ENCODE data around the gene KRTAP10-8. TPM values are rescaled to one million over a fixed set of nuclear protein-coding genes. Genes with fewer than 3 reads are reported as not detected.

KRTAP10-8 gene
- total and polyA plus RNA-seq, 2 of the 4 experiments (the other 2 are of a cell fraction), result not detected

GRCh38 chr21:44612669-44613229 lies 870 bp downstream of the KRTAP10-8 start:
- intact Hi-C loops (cut with micrococcal nuclease) (no loop called here), in situ Hi-C loops (cut with MboI; ENCODE audit: low sequenced_read_pairs) (no loop called here), dilution Hi-C loops (cut with HindIII; ENCODE audit: low sequenced_read_pairs, unreplicated experiment) (no loop called here)
- 77% methylated on average over 11 of the region's 13 CpGs; no CpG with 5 or more reads in 1 of the 2 experiments for WGBS, 2 experiments (ENCODE audit: extremely low coverage in 2 of 2, insufficient read length in 1 of 2)
- H3K18ac ChIP-seq (ENCODE audit: low read depth, low read length), result no peak overlapping the region
- no peaks in the 10 kb centered on the region for H3K36me3 ChIP-seq (ENCODE audit: control insufficient read depth, insufficient read depth, low read length)
- H2BK5ac ChIP-seq (ENCODE audit: low read depth, low read length, poor library complexity, severe bottlenecking), result no peak overlapping the region
- H4K91ac ChIP-seq (ENCODE audit: insufficient read depth, low read depth, low read length), result no peak overlapping the region
- ATAC-seq (ENCODE audit: low read depth) (no peak), DNase-seq (no peak)
- H2AK9ac ChIP-seq (replicated peaks; ENCODE audit: low read depth, low read length, poor library complexity), result no peak overlapping the region
- no peak overlapping the region for H2BK20ac ChIP-seq (ENCODE audit: low read depth, low read length)
- TF ChIP-seq CHD1 (IDR thresholded peaks at IDR 0.05; ENCODE audit: low read depth, low read length), result no peak
- TF ChIP-seq, protein P1, sequence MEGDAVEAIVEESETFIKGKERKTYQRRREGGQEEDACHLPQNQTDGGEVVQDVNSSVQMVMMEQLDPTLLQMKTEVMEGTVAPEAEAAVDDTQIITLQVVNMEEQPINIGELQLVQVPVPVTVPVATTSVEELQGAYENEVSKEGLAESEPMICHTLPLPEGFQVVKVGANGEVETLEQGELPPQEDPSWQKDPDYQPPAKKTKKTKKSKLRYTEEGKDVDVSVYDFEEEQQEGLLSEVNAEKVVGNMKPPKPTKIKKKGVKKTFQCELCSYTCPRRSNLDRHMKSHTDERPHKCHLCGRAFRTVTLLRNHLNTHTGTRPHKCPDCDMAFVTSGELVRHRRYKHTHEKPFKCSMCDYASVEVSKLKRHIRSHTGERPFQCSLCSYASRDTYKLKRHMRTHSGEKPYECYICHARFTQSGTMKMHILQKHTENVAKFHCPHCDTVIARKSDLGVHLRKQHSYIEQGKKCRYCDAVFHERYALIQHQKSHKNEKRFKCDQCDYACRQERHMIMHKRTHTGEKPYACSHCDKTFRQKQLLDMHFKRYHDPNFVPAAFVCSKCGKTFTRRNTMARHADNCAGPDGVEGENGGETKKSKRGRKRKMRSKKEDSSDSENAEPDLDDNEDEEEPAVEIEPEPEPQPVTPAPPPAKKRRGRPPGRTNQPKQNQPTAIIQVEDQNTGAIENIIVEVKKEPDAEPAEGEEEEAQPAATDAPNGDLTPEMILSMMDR (conservative IDR thresholded peaks at IDR 0.05; ENCODE audit: low read depth, low read length), result no peak
- no peak for TF ChIP-seq MXI1 (IDR thresholded peaks at IDR 0.05; ENCODE audit: borderline replicate concordance, low read depth, low read length)
- TF ChIP-seq FOS (IDR thresholded peaks at IDR 0.05; ENCODE audit: low read depth, low read length), result no peak
- no peak for TF ChIP-seq CEBPB (IDR thresholded peaks at IDR 0.05; ENCODE audit: low read depth, low read length)
- TF ChIP-seq MAZ (IDR thresholded peaks at IDR 0.05; ENCODE audit: borderline replicate concordance, low read depth, low read length), result no peak
- TF ChIP-seq MAFK (IDR thresholded peaks at IDR 0.05; ENCODE audit: low read depth, low read length), result no peak
- TF ChIP-seq, protein P2, sequence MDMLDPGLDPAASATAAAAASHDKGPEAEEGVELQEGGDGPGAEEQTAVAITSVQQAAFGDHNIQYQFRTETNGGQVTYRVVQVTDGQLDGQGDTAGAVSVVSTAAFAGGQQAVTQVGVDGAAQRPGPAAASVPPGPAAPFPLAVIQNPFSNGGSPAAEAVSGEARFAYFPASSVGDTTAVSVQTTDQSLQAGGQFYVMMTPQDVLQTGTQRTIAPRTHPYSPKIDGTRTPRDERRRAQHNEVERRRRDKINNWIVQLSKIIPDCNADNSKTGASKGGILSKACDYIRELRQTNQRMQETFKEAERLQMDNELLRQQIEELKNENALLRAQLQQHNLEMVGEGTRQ (IDR thresholded peaks at IDR 0.05; ENCODE audit: low read depth, low read length), result no peak
- no peak for TF ChIP-seq RAD21 (IDR thresholded peaks at IDR 0.05; ENCODE audit: low read length)
- TF ChIP-seq NFE2L2 (IDR thresholded peaks at IDR 0.05; ENCODE audit: low read depth, low read length), result no peak
- TF ChIP-seq, protein P3, sequence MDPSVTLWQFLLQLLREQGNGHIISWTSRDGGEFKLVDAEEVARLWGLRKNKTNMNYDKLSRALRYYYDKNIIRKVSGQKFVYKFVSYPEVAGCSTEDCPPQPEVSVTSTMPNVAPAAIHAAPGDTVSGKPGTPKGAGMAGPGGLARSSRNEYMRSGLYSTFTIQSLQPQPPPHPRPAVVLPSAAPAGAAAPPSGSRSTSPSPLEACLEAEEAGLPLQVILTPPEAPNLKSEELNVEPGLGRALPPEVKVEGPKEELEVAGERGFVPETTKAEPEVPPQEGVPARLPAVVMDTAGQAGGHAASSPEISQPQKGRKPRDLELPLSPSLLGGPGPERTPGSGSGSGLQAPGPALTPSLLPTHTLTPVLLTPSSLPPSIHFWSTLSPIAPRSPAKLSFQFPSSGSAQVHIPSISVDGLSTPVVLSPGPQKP (IDR thresholded peaks at IDR 0.05; ENCODE audit: borderline replicate concordance, low read depth, low read length), result no peak
- TF ChIP-seq RCOR1 (IDR thresholded peaks at IDR 0.05; ENCODE audit: insufficient replicate concordance, low read length), result no peak
- no peak for TF ChIP-seq POLR2A (IDR thresholded peaks at IDR 0.05; ENCODE audit: low read depth, low read length)
- TF ChIP-seq RFX5 (IDR thresholded peaks at IDR 0.05; ENCODE audit: low read depth, low read length), result no peak
- no peak for TF ChIP-seq SMC3 (IDR thresholded peaks at IDR 0.05; ENCODE audit: low read depth, low read length)
- no peak for TF ChIP-seq BHLHE40 (IDR thresholded peaks at IDR 0.05; ENCODE audit: low read depth, low read length)
- no peak overlapping the region for H4K8ac ChIP-seq (ENCODE audit: low read depth in 2 of 2, low read length in 2 of 2)
- POLR2A ChIA-PET (ENCODE audit: unreplicated experiment), result no interaction called here
- H2AFZ ChIP-seq (replicated peaks; ENCODE audit: low read length, poor library complexity), result no peak overlapping the region
- CTCF ChIA-PET, result no interaction called here
- no peaks in the 10 kb centered on the region for H4K20me1 ChIP-seq (ENCODE audit: insufficient read depth, low read length)
- H2BK120ac ChIP-seq (ENCODE audit: low read depth, low read length), result no peak overlapping the region
- H3K9me3 ChIP-seq (ENCODE audit: control insufficient read depth, insufficient read depth, low read length), result peaks cover 13% of the 10 kb centered on the region
- H3K9ac ChIP-seq (ENCODE audit: low read depth, low read length), result no peak overlapping the region
- BruUV-seq (replicated peaks), result no TSS peak
- H3K9me1 ChIP-seq (ENCODE audit: insufficient read depth, low read length), result no peaks in the 10 kb centered on the region
- H3K14ac ChIP-seq (replicated peaks; ENCODE audit: low read depth, low read length), result no peak overlapping the region
- H3K4me1 ChIP-seq (ENCODE audit: control insufficient read depth, insufficient read depth, low read length), result no peaks in the 10 kb centered on the region
- no peak overlapping the region for H3K27ac ChIP-seq (ENCODE audit: insufficient read depth, low read length)
- no peak overlapping the region for H3K56ac ChIP-seq (ENCODE audit: extremely low read depth, insufficient read depth, low read length)
- no peak overlapping the region for H3K23ac ChIP-seq (ENCODE audit: low read depth, low read length)
- no peaks in the 10 kb centered on the region for H3K79me1 ChIP-seq (ENCODE audit: low read depth in 1 of 2, low read length in 2 of 2)
- H2AK5ac ChIP-seq (ENCODE audit: low read depth, low read length), result no peak overlapping the region
- no peak overlapping the region for H3K4me3 ChIP-seq (ENCODE audit: insufficient read depth, low read depth, low read length)
- no peak overlapping the region for H4K5ac ChIP-seq (ENCODE audit: low read depth, low read length)
- no peak overlapping the region for H3K4me2 ChIP-seq (ENCODE audit: low read depth, low read length)
- peaks cover 3% of the 10 kb centered on the region; the same call in 1 of the 2 replicates for H3K27me3 ChIP-seq (ENCODE audit: control insufficient read depth, insufficient read depth, low read length)
- H3K4ac ChIP-seq (ENCODE audit: low read depth, low read length), result no peak overlapping the region
- no peak overlapping the region for H2BK15ac ChIP-seq (ENCODE audit: low read depth, low read length)

All from IMR-90 (cell line).